ENCODE data around the gene EDAR.

EDAR gene

GRCh38 chr2:108965540-108966289 lies 23.3 kb downstream of the EDAR start:
- DNase-seq = no peak

DNA sequence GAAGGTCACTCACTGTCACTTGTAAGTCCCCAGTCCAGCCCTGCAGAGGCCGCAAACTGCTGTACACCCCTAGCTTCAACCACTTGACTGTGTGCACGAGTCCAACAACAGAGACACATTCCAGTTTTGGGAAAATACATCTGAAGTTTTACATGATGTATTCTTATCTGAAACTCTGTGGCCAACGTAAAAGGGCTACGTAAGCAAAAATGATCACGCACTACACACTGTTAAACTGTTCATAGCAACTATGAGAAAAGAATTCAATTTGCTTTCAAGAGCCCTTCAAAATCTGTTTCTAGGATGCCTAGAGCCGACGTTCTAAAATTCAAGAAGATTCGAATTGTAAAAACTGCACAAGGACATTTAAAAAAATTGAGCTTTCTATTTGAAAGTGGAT lies 26.0 kb downstream of the EDAR start:
- no peak for DNase-seq

DNA sequence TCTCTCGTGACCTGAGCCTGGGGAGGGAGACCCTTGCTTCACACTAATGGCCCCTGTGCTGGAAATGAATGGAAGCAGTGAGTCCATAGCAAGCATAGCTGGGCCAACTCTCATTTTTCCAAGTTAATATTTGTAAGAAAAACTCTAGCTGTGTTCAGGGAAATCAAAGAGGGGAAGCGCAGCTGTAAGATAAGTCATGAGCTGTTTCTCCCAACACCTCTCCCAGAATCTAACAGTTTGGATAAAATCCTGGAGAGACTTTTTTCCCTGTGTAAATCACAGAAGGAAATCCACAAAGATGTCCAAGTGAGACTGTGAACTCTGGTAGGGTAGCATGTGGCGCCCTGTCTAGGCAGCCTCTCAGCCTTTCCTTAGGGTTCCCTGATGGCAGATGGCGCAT lies 27.2 kb downstream of the EDAR start:
- no peak for DNase-seq

DNA sequence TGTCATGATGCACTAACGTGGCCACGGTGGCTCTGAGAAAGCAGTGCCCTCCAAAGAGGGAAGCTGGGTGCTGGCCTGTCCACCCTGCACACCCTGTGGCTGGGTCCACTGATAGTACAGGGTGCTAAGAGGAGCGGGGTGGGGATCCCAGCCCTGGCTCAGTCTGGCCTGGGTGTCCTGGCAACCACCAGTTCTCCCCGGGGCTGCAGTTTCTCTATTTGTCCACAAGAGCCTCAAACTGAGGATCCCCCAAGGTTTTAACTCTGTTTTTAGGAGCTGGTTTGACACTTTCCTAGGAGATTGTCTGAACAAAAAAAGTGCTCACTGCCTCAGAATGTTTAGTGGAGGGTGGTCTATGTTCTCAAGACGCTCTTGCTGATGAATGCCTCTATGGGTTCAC lies 29.0 kb downstream of the EDAR start:
- no peak for DNase-seq

DNA sequence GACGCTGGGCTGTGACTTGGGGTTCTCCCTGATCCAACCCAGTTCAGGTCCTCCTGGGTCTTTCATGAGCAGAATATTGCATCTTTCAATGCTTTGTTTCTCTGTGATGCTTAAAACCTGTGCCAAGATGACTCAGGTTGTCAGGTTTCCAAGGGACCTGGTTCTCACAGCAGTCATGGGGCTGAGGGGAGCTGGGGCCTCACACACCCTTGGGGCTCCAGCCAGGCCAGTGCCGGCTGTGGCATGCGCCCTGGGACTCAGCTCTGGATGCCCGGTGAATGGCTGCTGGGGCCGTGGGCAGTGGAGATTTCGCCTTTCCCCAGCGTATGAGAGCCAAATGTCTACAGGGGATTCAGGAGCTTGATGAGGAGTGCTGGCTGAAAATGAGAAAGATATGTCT lies 29.6 kb downstream of the EDAR start:
- no peak for DNase-seq

- no peak for DNase-seq
Observed at GRCh38 chr2:108958632-108959341, 30.2 kb downstream of the EDAR start.

DNA sequence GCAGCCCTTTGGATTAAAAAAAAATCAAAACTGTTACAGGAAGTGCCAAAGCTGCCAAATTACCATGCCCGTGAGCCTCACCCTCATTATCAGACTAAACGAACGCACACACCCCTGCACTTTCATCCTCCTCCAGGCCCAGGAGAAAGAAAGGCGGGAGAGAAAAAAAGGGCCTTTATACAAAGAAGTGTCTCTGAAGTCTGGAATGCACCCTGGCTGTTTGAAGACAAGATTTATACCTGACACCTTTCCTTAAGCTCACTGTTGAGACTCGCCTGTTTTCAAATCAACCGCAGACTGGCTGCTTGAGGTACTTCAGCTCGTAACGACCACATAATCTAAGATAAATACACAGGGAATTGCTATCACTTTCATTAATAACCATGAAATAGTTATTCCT lies 31.0 kb downstream of the EDAR start:
- DNase-seq = no peak

DNA sequence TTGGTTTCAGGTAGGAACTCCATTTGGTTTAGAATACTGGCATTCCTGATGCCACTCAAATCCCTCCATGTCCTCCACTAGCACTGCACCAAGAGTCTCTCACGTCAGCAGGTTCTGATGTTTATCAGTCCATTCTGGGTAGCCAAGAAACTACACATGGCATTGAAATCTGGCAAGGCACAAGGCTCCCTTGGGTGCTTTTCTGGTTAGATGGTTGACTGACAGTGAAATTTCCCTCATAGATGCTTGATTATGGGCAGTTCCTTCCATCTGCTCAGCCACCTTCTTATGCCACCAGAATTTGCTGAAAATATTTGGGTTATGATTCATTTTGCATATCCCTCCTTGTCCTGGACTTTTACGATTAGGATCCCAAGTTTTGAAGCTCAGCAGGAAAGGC lies 32.6 kb downstream of the EDAR start:
- no peak for DNase-seq

DNA sequence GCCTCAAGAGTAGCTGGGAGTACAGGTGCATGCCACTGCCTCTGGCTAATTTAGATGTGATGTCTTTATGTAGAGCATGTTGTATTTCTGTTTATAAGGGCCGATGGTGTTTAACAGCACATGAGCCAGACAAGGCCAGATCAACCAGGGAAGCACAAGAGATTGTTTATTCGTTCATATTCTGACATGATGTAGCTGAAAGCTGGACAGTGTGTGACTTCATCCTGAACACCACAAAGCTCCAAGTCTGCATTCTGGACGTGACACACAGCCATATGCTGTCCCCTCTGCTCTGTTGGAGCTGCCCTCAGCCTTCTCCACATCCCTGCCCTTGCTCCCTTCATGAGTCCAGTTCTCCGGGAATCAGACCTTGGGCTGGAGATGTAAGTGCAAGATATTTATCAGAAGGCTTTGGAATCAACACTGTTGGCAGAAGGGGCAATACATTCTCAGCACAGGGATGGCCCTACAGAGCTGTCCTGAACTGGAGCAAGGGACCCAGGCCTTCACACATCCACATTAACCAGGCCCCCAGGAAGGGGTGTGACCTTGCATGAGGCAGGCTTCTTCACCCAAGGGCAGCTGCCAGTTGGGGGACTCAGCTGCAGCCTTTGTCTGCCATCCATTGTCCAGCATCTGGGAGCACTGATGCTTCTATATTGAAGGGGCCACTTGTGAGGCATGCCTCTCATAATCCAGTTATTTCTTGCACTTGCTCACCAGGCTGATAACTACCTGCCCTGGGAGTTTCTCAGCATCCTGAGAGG lies 38.5 kb downstream of the EDAR start:
- no peak for DNase-seq

DNA sequence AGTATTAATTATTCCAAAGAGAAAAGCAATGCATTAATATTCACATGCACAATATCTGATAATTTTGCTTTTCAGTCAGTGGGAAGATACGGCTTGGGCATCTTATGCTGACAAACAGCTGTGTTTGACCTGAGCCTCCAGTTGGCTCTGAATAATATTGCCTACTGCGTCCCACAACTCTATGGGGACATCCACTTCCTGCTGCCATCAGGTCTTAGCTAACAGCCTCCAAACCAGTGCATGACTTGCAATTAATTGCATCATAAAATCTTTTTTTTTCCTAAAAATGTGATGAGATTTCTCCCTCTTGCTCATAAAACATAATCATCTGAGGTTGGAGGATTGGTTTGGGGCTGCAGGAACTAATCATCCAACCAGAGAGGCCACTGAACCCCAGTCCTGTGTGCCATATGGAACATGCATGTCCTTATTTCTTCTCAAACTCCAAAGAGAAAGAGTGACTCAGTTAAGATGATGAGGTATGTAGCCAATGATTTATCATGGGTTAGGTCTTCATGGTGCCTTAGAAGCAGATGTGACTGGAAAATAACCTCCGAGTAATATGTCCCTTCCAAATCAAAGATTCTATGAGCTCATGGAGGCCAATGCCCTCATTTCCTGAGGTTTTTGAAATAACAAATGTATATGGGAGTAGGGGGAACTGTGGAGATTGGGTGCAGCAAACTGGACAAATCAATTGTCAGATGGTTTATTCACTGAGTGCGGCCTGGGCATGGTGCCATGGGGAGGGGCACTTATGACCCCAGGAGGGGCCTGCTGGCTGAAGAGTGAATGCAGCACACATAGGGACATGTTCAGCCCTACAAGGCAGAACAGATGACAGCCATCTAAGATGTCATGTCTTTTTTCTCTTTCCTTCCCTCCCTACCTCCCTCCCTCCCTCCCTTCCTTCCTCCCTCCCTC lies 39.4 kb downstream of the EDAR start:
- no peak for DNase-seq

DNA sequence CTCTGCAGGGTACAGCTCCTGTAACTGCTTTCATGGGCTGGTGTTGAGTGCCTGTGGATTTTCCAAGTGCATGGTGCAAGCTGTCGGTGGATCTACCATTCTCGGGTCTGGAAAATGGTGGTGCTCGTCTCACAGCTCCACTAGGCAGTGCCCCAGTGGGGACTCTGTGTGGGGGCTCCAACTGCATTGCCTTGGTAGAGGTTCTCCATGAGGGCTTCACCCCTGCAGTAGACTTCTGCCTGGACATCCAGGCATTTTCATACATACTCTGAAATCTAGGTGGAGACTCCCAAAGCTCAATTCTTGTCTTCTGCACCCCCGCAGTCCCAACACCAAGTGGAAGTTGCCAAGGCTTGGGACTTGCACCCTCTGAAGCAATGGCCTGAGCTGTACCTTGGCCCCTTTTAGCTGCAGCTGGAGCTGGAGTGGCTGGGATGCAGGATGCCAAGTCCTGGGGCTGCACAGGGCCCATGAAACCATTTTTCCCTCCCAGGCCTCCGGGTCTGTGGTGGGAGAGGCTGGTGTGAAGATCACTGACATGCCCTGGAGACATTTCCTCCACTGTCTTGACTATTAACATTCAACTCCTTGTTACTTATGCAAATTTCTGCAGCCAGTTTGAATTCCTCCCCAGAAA lies 41.6 kb downstream of the EDAR start:
- no peak for DNase-seq

DNA sequence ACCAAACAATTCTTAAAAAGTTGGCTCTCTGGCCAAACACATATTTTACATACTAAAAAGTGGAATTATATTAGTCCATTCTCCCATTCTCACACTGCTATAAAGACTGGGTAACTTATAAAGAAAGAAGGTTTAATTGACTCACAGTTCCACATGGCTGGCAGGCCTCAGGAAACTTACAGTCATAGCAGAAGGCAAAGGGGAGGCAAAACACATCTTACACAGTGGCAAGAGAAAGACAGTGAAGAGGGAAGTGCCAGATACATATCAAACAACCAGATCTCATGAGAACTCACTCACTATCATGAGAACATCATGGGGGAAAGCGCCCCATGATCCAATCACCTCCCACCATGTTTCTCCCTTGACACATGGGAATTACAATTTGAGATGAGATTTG lies 42.6 kb downstream of the EDAR start:
- no peak for DNase-seq

DNA sequence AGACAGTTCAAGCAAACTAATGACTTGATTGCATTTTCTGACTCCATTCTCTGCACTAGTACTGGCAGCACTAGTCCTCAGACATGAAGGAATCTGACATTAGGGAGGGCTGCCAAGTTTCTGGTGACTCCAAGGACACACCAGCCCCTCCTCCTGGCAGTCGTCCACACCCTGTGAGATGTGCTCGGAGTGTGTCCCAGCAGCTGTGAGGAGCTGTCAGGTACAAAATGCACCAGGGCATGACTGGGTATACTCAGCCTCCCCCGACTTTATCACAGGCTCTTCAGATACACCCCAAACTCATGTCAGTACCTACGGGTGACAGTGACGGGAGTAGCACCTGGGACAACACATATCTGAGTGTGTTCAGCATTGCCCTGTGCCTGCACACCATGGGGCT lies 43.1 kb downstream of the EDAR start:
- DNase-seq = no peak

DNA sequence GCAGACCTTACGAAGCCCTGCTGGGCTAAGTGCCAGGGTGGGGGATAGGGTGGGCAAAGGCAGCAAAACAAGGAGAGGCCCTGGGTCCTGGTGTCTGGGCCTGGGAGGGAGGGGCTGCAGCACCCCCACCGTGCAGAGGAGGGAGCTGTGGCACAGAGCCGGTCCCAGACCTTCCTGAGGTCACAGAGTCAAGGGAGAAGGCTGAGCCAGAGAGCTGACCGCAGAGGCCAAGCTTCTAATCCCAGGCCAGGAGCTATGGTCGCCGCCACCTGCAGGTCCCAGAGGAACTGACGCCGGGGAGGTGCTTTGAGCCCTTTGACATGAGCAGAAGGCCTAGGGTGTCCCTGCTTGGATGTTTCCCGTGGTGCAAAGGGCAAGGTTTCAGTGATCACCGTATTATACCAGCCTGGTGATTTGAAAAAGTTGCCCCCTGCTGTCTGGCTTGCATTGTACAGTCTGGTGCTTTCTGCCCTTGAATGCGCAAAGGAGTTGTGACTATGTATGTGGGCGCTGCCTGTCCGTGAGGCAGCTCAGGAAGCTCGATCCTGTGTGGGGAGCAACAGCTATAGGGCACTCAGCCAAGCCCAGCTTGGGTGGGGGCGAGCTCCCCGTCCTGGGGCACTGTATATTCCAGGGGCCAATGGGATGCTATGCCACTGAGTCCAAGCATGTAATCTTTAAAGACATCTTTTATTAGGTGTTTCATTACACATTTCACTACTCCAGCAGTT lies 44.3 kb downstream of the EDAR start:
- DNase-seq = no peak

DNA sequence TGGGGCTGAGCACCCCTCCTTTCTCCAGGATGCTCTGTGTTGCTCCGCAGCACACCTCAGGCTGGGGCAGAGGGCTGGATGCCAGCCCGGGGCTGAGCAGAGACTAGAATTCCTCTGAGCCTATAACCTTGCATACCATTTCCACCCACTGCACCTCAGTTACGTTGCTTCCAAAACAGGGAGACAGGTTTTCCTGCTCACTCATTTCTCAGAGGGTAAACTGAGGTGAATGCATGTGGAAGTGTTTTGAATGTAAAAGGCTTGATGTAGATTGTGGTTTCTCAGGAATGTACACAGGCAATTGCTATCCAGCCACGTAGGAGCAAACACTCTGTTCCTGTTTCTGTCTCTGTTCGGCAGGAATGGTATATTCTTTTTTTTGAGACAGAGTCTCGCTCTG lies 45.3 kb downstream of the EDAR start:
- no peak for DNase-seq

- DNase-seq = no peak
Observed at GRCh38 chr2:108942888-108943287, 46.1 kb downstream of the EDAR start.

GRCh38 chr2:108942231-108942825 lies 46.7 kb downstream of the EDAR start:
- DNase-seq = no peak

DNA sequence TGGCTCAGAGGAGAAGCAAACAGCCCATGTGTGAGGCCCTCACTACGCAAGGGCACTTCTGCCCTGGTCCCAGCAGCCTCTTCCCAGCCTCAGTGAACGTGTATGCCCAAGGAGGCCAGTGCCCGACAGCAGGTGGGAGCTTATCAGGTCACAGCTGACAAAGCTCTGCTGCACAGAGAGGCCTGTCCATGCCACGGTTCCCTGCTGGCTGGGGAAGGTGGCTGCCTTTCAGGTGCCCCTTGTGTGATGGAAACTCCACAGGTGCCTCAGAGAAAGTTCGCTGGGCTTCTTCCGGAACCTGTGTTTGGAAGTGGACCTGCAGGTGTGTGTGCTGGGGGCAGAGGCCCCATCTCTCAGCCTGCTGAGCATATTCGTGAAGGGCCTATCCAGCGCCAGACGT lies 47.3 kb downstream of the EDAR start:
- DNase-seq = no peak

GRCh38 chr2:108941161-108941665 lies 47.8 kb downstream of the EDAR start:
- DNase-seq = no peak

DNA sequence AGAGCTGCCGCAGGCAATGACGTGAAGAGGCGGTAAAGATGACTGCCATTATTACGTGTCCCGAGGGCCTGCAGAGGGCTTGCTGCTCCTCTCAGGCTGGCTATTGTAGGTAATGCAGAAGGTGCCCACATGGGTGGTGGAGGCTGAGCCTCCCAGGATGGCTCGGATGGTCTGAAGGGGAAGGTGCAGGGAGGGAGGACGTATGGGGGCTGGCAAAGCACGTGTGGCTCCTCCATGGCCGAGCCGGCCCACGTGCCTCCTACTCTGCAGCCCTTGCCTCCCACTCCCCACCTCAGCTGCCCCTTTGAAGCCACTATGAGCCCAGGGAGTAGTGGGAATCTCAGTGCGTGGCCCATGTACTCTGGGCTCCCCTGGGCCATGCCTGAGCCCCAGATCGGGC lies 48.9 kb downstream of the EDAR start:
- DNase-seq = no peak

Data from NCI-H510A treated with DMSO at 0.1 percent for 48 hours (cell line).